ENCODE data around the gene R3HDM2. TPM values are rescaled to one million over a fixed set of nuclear protein-coding genes. Genes with fewer than 3 reads are reported as not detected.

Gene R3HDM2
- total and polyA plus RNA-seq, 10 donors = 11.3 to 90.8 (median 53.5) TPM

DNA sequence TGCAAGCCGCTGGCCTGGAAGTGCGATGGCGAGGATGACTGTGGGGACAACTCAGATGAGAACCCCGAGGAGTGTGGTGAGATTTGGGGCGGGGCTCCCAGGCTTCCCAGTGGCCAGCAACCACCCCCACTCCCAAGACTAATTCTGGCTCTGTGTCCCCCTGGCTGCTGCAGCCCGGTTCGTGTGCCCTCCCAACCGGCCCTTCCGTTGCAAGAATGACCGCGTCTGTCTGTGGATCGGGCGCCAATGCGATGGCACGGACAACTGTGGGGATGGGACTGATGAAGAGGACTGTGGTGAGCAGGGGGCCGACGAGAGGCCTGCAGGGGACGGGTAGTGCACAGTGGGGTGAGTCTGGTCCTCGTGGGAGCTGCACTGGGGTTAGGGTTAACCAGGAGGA lies 226.4 kb downstream of the R3HDM2 start:
- Histone ChIP-seq H3K4me1 (no peaks in the 10 kb centered on the region), H3K27ac (no peak overlapping the region), H3K4me3 (no peak overlapping the region), H3K36me3 (peaks cover 0 to 100% (median 22%) of the 10 kb centered on the region in 6 donors), H3K27me3 (replicated peaks in 1 of 7) (no peaks in the 10 kb centered on the region), H3K9me3 (no peaks in the 10 kb centered on the region)
- intact Hi-C loops (cut with DNase I; ENCODE audit: low total_unique reads) = no loop called here
- 79 to 89% (median 88%) methylated on average over 14 to 19 of the region's 19 CpGs for WGBS, 5 donors
- TF ChIP-seq POLR2AphosphoS5 (IDR thresholded peaks at IDR 0.05) (peak in 1 of 3 donors; percentile 10), POLR2A (IDR thresholded peaks at IDR 0.05) (no peak)
- TF ChIP-seq, protein P1, sequence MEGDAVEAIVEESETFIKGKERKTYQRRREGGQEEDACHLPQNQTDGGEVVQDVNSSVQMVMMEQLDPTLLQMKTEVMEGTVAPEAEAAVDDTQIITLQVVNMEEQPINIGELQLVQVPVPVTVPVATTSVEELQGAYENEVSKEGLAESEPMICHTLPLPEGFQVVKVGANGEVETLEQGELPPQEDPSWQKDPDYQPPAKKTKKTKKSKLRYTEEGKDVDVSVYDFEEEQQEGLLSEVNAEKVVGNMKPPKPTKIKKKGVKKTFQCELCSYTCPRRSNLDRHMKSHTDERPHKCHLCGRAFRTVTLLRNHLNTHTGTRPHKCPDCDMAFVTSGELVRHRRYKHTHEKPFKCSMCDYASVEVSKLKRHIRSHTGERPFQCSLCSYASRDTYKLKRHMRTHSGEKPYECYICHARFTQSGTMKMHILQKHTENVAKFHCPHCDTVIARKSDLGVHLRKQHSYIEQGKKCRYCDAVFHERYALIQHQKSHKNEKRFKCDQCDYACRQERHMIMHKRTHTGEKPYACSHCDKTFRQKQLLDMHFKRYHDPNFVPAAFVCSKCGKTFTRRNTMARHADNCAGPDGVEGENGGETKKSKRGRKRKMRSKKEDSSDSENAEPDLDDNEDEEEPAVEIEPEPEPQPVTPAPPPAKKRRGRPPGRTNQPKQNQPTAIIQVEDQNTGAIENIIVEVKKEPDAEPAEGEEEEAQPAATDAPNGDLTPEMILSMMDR (IDR thresholded peaks at IDR 0.05 in 8 of 11, conservative IDR thresholded peaks at IDR 0.05 in 3 of 11) = no peak
- DNase-seq = no peak

DNA sequence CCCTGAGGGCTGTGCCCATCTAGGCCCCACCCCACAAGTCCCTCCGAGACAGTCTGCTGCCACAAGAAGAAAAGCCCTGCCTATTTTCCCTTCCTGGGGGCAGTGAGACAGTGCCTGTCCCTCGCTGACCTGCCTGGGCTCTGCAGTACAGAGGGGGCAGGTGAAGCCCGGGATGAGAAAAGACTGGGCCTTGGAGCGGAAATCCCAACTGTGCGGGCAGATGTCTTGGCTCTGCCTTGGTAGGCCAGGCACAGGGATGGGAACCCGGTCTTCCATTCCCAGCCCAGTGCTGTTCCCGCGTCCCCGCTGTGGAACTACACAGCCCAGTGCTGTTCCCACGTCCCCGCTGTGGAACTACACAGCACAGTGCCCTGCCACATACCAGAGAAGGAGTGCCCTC lies 227.1 kb downstream of the R3HDM2 start:
- Histone ChIP-seq H3K4me3 (no peak overlapping the region), H3K36me3 (peaks cover 0 to 100% (median 23%) of the 10 kb centered on the region in 6 donors), H3K27ac (no peak overlapping the region), H3K27me3 (replicated peaks in 1 of 7) (no peaks in the 10 kb centered on the region), H3K4me1 (no peaks in the 10 kb centered on the region), H3K9me3 (no peaks in the 10 kb centered on the region)
- no peak for DNase-seq
- TF ChIP-seq, protein P1 (IDR thresholded peaks at IDR 0.05 in 8 of 11, conservative IDR thresholded peaks at IDR 0.05 in 3 of 11) = no peak
- TF ChIP-seq POLR2A (IDR thresholded peaks at IDR 0.05) (no peak), POLR2AphosphoS5 (IDR thresholded peaks at IDR 0.05) (no peak)
- intact Hi-C loops (cut with DNase I; ENCODE audit: low total_unique reads) = no loop called here
- 72 to 89% (median 80%) methylated on average over 4 to 11 of the region's 11 CpGs for WGBS, 5 donors

Small RNAs within 50 kb of the gene (small RNA-seq; reads per million reads assigned to genes)
- gene RNU6-879P = 0 reads per million in 4 donors

Other genes starting within 250 kb of the R3HDM2 start
- under 1 TPM in 3 of 7 donors, not detected in 4; 0.28 to 0.60 (median 0.54) TPM for gene NXPH4, start 214.2 kb downstream of the R3HDM2 start, total RNA-seq
- under 1 TPM; 0.11 to 0.19 (median 0.15) TPM for gene NXPH4, start 214.2 kb downstream of the R3HDM2 start, polyA plus RNA-seq
- 10 to 100 TPM; 52.2 to 86.6 (median 63.8) TPM for gene SHMT2, start 201.3 kb downstream of the R3HDM2 start, total RNA-seq
- gene SHMT2, start 201.3 kb downstream of the R3HDM2 start, polyA plus RNA-seq = 10 to 100 TPM; 47.3 to 72.7 (median 57.8) TPM
- 1 to 10 TPM; 3.4 to 9.8 (median 5.6) TPM for gene STAC3, start 179.9 kb downstream of the R3HDM2 start, total RNA-seq
- gene STAC3, start 179.9 kb downstream of the R3HDM2 start, polyA plus RNA-seq = 10 to 100 TPM; 10.1 to 16.4 (median 10.4) TPM
- under 1 TPM in 1 of 7 donors, not detected in 6; 0.19 TPM for gene INHBC, start 3.7 kb upstream of the R3HDM2 start, total RNA-seq
- not detected for gene INHBC, start 3.7 kb upstream of the R3HDM2 start, polyA plus RNA-seq
- not detected for gene INHBE, start 24.3 kb upstream of the R3HDM2 start, total RNA-seq
- under 1 TPM in 1 of 3 donors, not detected in 2; 0.02 TPM for gene INHBE, start 24.3 kb upstream of the R3HDM2 start, polyA plus RNA-seq
- gene GLI1, start 28.7 kb upstream of the R3HDM2 start, total RNA-seq = 1 to 10 TPM in 4 of 7 donors, under 1 TPM in 3; 0.46 to 3.6 (median 1.1) TPM
- 1 to 10 TPM in 1 of 3 donors, under 1 TPM in 2; 0.63 to 1.2 (median 0.77) TPM for gene GLI1, start 28.7 kb upstream of the R3HDM2 start, polyA plus RNA-seq
- gene ARHGAP9, start 48.8 kb upstream of the R3HDM2 start, total RNA-seq = 100 to 1,000 TPM; 148 to 328 (median 226) TPM
- gene ARHGAP9, start 48.8 kb upstream of the R3HDM2 start, polyA plus RNA-seq = 100 to 1,000 TPM; 190 to 400 (median 251) TPM
- gene MARS1, start 57.0 kb upstream of the R3HDM2 start, total RNA-seq = 100 to 1,000 TPM in 4 of 7 donors, 10 to 100 TPM in 3; 72.4 to 186 (median 146) TPM
- 100 to 1,000 TPM in 1 of 3 donors, 10 to 100 TPM in 2; 67.4 to 104 (median 89.2) TPM for gene MARS1, start 57.0 kb upstream of the R3HDM2 start, polyA plus RNA-seq
- 10 to 100 TPM; 18.0 to 27.7 (median 21.6) TPM for gene DDIT3, start 89.5 kb upstream of the R3HDM2 start, total RNA-seq
- gene DDIT3, start 89.5 kb upstream of the R3HDM2 start, polyA plus RNA-seq = 10 to 100 TPM; 39.8 to 43.9 (median 43.4) TPM
- 100 to 1,000 TPM in 4 of 7 donors, 10 to 100 TPM in 3; 52.9 to 171 (median 110) TPM for gene MBD6, start 91.8 kb upstream of the R3HDM2 start, total RNA-seq
- 10 to 100 TPM; 14.8 to 65.0 (median 61.2) TPM for gene MBD6, start 91.8 kb upstream of the R3HDM2 start, polyA plus RNA-seq
- 100 to 1,000 TPM in 4 of 7 donors, 10 to 100 TPM in 3; 68.5 to 152 (median 101) TPM for gene DCTN2, start 116.1 kb upstream of the R3HDM2 start, total RNA-seq
- gene DCTN2, start 116.1 kb upstream of the R3HDM2 start, polyA plus RNA-seq = 10 to 100 TPM; 53.3 to 67.3 (median 66.8) TPM
- gene KIF5A, start 119.0 kb upstream of the R3HDM2 start, total RNA-seq = under 1 TPM in 6 of 7 donors, not detected in 1; 0.09 to 0.76 (median 0.32) TPM
- under 1 TPM; 0.07 to 0.13 (median 0.08) TPM for gene KIF5A, start 119.0 kb upstream of the R3HDM2 start, polyA plus RNA-seq
- gene PIP4K2C, start 160.1 kb upstream of the R3HDM2 start, total RNA-seq = 10 to 100 TPM; 15.0 to 20.9 (median 18.8) TPM
- gene PIP4K2C, start 160.1 kb upstream of the R3HDM2 start, polyA plus RNA-seq = 1 to 10 TPM; 5.7 to 7.5 (median 6.3) TPM
- 10 to 100 TPM; 15.3 to 30.7 (median 21.0) TPM for gene DTX3, start 173.8 kb upstream of the R3HDM2 start, total RNA-seq
- gene DTX3, start 173.8 kb upstream of the R3HDM2 start, polyA plus RNA-seq = 10 to 100 TPM; 13.7 to 24.3 (median 22.2) TPM
- gene ARHGEF25, start 180.4 kb upstream of the R3HDM2 start, total RNA-seq = 10 to 100 TPM in 6 of 7 donors, 1 to 10 TPM in 1; 9.3 to 19.5 (median 14.8) TPM
- 10 to 100 TPM; 13.7 to 26.6 (median 22.5) TPM for gene ARHGEF25, start 180.4 kb upstream of the R3HDM2 start, polyA plus RNA-seq
- 1 to 10 TPM in 3 of 7 donors, under 1 TPM in 4; 0.39 to 2.2 (median 0.79) TPM for gene B4GALNT1, start 202.2 kb upstream of the R3HDM2 start, total RNA-seq
- gene B4GALNT1, start 202.2 kb upstream of the R3HDM2 start, polyA plus RNA-seq = 1 to 10 TPM in 1 of 3 donors, under 1 TPM in 2; 0.83 to 1.5 (median 0.93) TPM